Activated gamma-delta T cell (primary cell): Measurements from ENCODE around the gene PTCHD4.
"Not testable (repeated sequence)": the region's sequence is repeated elsewhere in the genome, so short reads cannot be mapped to it uniquely, and the experiment has no call there.

Experiments
- DNase-seq: peaks from one replicate; lab custom pipeline; 2025; lab: John Stamatoyannopoulos, UW
- total RNA-seq, 2 donors: gene quantifications; one replicate each; lab custom pipeline; 2026; lab: John Stamatoyannopoulos, UW

Gene PTCHD4
- 0.05 to 0.31 reads per million in 2 donors for total RNA-seq

GRCh38 chr6:48111143-48111506 lies at the start of gene PTCHD4:
Gene PTCHD4 (minus strand): TSS chr6:48111197. CDS start chr6:48068957, 42,240 bp downstream.
- DNase-seq, result no peak

- no peak for DNase-seq
Observed at GRCh38 chr6:48151142-48151541, 40.1 kb upstream of the PTCHD4 start.

GRCh38 chr6:48150701-48151100 lies 39.7 kb upstream of the PTCHD4 start:
- DNase-seq, result no peak

GRCh38 chr6:48147051-48147450 lies 36.1 kb upstream of the PTCHD4 start:
- no peak for DNase-seq

GRCh38 chr6:48144021-48144420 lies 33.0 kb upstream of the PTCHD4 start:
- DNase-seq, result no peak

GRCh38 chr6:48141975-48142374 lies 31.0 kb upstream of the PTCHD4 start:
- DNase-seq, result no peak

- DNase-seq, result no peak
Observed at GRCh38 chr6:48139818-48140614, 29.0 kb upstream of the PTCHD4 start.

GRCh38 chr6:48136856-48137255 lies 25.9 kb upstream of the PTCHD4 start:
- no peak for DNase-seq

GRCh38 chr6:48135323-48136084 lies 24.5 kb upstream of the PTCHD4 start:
- no peak for DNase-seq

- DNase-seq, result no peak
Observed at GRCh38 chr6:48134246-48134645, 23.2 kb upstream of the PTCHD4 start.

- no peak for DNase-seq
Observed at GRCh38 chr6:48123601-48124000, 12.6 kb upstream of the PTCHD4 start.

- not testable (repeated sequence) for DNase-seq
Observed at GRCh38 chr6:48121983-48122749, 11.2 kb upstream of the PTCHD4 start.

- DNase-seq, result no peak
Observed at GRCh38 chr6:48116699-48117645, 6.0 kb upstream of the PTCHD4 start.

- DNase-seq, result no peak
Observed at GRCh38 chr6:48113130-48113529, 2.1 kb upstream of the PTCHD4 start.

- DNase-seq, result no peak
Observed at GRCh38 chr6:48111575-48111974, 578 bp upstream of the PTCHD4 start.

GRCh38 chr6:48110436-48111142 lies 408 bp downstream of the PTCHD4 start:
- DNase-seq, result no peak

- no peak for DNase-seq
Observed at GRCh38 chr6:48109944-48110343, 1.1 kb downstream of the PTCHD4 start.

GRCh38 chr6:48102476-48103195 lies 8.4 kb downstream of the PTCHD4 start:
- DNase-seq, result not testable (repeated sequence)

GRCh38 chr6:48101290-48101689 lies 9.7 kb downstream of the PTCHD4 start:
- no peak for DNase-seq

- DNase-seq, result no peak
Observed at GRCh38 chr6:48100588-48100895, 10.5 kb downstream of the PTCHD4 start.
